ENCODE data around the gene PIM3. TPM values are rescaled to one million over a fixed set of nuclear protein-coding genes. Genes with fewer than 3 reads are reported as not detected.
"Not testable (repeated sequence)": the region's sequence is repeated elsewhere in the genome, so short reads cannot be mapped to it uniquely, and the experiment has no call there.

Gene PIM3
- total and polyA plus RNA-seq, 4 donors = 12.9 to 27.9 (median 23.1) TPM

DNA sequence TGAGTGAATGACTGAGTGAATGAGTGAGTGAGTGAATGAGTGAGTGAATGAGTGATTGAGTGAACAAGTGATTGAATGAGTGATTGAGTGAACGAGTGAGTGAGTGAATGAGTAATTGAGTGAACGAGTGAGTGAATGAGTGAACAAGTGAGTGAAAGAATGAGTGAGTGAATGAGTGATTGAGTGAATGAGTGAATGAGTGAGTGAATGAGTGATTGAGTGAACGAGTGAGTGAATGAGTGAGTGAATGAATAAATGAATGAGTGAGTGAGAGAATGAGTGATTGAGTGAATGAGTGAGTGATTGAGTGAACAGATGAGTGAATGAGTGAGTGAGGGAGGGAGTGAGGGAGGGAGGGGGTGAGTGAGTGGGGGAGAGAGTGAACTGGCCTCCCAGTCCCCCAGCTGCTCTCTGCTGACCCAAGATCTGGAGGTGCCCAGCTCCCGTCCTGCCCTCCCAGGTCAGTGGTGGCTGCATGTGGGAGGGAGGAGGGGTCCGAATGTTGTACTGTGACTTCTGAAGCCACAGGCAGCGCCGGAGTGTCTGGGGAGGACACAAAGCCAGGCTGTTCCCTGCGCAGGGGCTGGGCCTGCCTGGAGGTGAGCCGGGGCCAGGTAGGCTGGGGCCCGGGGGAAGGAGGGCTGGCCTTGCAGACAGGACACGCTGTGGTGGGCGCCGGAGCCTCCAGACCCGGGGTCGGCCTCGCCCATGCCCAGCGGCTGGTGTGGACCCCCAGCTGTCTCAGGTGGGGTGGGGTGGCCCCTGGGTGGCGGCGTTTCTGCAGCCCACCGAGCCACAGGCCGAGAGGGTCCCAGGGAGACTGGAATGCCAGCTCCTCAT lies 17.8 kb upstream of the PIM3 start:
- Histone ChIP-seq H3K27me3 (ENCODE audit: control insufficient read depth, insufficient read depth, low read length) (no peaks in the 10 kb centered on the region), H3K36me3 (ENCODE audit: control insufficient read depth, insufficient read depth, low read length) (no peaks in the 10 kb centered on the region), H3K4me1 (ENCODE audit: control insufficient read depth, insufficient read depth, low read length) (peaks cover 22% of the 10 kb centered on the region), H3K27ac (ENCODE audit: low read depth, low read length) (no peak overlapping the region), H3K9me3 (ENCODE audit: control insufficient read depth, insufficient read depth, low read length) (no peaks in the 10 kb centered on the region), H3K4me3 (ENCODE audit: low read depth, low read length) (no peak overlapping the region)
- 90% methylated on average over 21 of the region's 21 CpGs for WGBS (ENCODE audit: insufficient coverage)
- no peak for DNase-seq (ENCODE audit: low read depth in 4 of 6, low spot score in 6 of 6)

DNA sequence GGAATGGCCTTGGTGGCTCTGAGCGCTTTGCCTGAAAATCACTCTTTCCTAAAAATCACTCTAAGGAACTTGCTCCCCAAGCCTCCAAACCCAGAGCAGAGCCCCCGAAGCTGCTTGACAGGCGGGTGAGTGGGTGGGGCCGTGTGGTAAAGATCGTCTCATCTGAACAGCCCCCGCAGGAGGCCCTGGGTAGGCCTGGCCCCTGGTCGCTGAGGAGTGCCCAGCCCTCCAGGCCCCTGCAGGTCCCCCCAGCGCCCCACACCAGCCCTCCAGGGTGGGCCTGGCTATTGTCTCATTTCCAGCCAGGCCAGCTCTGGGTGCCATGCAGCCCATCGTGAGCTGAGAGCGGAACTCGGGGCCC lies 17.2 kb upstream of the PIM3 start:
- Histone ChIP-seq H3K9me3 (ENCODE audit: control insufficient read depth, insufficient read depth, low read length) (no peaks in the 10 kb centered on the region), H3K27ac (ENCODE audit: low read depth, low read length) (no peak overlapping the region), H3K36me3 (ENCODE audit: control insufficient read depth, insufficient read depth, low read length) (no peaks in the 10 kb centered on the region), H3K4me1 (ENCODE audit: control insufficient read depth, insufficient read depth, low read length) (peaks cover 16% of the 10 kb centered on the region), H3K27me3 (ENCODE audit: control insufficient read depth, insufficient read depth, low read length) (no peaks in the 10 kb centered on the region), H3K4me3 (ENCODE audit: low read depth, low read length) (no peak overlapping the region)
- 75% methylated on average over 10 of the region's 11 CpGs for WGBS (ENCODE audit: insufficient coverage)
- DNase-seq (ENCODE audit: low read depth in 4 of 6, low spot score in 6 of 6) = no peak

DNA sequence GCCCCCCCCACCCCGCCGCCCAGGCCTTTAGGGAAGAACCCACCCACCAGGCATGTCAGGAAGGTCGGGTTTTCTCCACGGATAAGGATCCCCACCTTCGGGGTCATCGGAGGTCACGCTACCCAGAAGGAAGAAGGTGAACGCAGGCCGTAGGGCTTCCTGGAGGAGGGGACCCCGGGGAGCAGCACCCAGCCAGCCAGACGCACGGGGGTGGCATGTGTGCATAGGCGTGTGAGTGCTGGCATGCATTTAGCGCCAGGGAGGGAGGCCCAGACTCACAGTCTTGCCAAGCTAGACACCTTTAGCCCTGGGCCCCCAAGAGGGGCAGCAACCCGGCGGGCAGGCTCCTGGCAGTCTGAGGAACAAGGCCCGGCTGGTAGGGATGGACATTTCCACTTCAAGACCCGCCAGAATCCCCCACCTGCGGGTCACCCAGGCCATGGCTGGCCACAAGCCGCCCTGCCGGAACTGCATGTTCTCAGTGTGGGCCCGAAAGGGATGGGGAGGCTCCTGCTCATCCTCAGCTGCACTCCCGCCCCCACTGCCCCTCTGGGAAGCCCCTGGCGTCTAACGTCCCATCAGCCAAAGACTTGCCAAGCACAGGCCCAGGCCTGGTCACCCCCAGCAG lies 16.7 kb upstream of the PIM3 start:
- H3K27ac ChIP-seq (ENCODE audit: low read depth, low read length) = no peak overlapping the region
- no peaks in the 10 kb centered on the region for H3K36me3 ChIP-seq (ENCODE audit: control insufficient read depth, insufficient read depth, low read length)
- H3K9me3 ChIP-seq (ENCODE audit: control insufficient read depth, insufficient read depth, low read length) = no peaks in the 10 kb centered on the region
- no peaks in the 10 kb centered on the region for H3K27me3 ChIP-seq (ENCODE audit: control insufficient read depth, insufficient read depth, low read length)
- no peak overlapping the region for H3K4me3 ChIP-seq (ENCODE audit: low read depth, low read length)
- WGBS (ENCODE audit: insufficient coverage) = 86% methylated on average over 23 of the region's 25 CpGs
- no peak for DNase-seq (ENCODE audit: low read depth in 4 of 6, low spot score in 6 of 6)
- H3K4me1 ChIP-seq (ENCODE audit: control insufficient read depth, insufficient read depth, low read length) = peaks cover 11% of the 10 kb centered on the region

DNA sequence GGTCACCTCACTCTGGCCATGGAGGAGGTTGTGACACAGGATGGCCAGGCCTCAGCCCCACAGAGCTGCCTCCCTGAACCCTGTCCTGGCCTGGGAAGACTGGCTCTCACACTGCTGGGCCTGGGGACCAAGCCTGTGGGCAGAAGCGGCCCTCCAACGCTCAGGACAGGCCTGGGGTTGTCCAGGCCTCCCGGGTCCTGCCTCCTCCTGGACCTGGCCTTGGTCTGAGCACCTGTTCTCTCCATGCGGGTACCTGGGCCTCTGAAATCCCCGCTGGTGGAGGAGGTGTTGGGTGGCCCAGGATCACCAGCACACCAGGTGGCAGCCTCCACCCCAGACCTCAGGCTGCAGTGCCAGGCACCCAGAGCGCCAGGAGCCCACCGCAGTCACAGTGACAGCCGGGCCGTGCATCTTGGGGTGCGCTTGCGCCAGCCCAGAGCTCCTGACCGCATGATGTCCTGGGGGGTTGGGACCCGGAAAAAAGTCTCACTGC lies 16.1 kb upstream of the PIM3 start:
- Histone ChIP-seq H3K4me1 (ENCODE audit: control insufficient read depth, insufficient read depth, low read length) (peaks cover 11% of the 10 kb centered on the region), H3K36me3 (ENCODE audit: control insufficient read depth, insufficient read depth, low read length) (no peaks in the 10 kb centered on the region), H3K27me3 (ENCODE audit: control insufficient read depth, insufficient read depth, low read length) (no peaks in the 10 kb centered on the region), H3K9me3 (ENCODE audit: control insufficient read depth, insufficient read depth, low read length) (no peaks in the 10 kb centered on the region), H3K27ac (ENCODE audit: low read depth, low read length) (no peak overlapping the region), H3K4me3 (ENCODE audit: low read depth, low read length) (no peak overlapping the region)
- WGBS (ENCODE audit: insufficient coverage) = 96% methylated on average over 12 of the region's 13 CpGs
- DNase-seq (ENCODE audit: low read depth in 4 of 6, low spot score in 6 of 6) = no peak

DNA sequence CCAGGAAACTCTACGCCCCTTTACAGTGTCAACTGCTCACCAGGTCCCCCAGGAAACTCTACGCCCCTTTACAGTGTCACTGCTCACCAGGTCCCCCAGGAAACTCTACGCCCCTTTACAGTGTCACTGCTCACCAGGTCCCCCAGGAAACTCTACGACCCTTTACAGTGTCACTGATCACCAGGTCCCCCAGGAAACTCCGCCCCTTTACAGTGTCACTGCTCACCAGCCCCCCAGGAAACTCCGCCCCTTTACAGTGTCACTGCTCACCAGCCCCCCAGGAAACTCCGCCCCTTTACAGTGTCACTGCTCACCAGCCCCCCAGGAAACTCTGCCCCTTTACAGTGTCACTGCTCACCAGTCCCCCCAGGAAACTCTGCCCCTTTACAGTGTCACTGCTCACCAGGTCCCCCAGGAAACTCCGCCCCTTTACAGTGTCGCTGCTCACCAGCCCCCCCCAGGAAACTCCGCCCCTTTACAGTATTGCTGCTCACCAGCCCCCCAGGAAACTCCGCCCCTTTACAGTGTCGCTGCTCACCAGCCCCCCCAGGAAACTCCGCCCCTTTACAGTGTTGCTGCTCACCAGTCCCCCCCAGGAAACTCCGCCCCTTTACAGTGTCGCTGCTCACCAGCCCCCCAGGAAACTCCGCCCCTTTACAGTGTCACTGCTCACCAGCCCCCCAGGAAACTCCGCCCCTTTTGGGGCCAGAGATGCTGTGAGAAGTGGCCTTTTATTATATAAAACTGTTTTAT lies 15.4 kb upstream of the PIM3 start:
- H3K4me3 ChIP-seq (ENCODE audit: low read depth, low read length) = not testable (repeated sequence)

DNA sequence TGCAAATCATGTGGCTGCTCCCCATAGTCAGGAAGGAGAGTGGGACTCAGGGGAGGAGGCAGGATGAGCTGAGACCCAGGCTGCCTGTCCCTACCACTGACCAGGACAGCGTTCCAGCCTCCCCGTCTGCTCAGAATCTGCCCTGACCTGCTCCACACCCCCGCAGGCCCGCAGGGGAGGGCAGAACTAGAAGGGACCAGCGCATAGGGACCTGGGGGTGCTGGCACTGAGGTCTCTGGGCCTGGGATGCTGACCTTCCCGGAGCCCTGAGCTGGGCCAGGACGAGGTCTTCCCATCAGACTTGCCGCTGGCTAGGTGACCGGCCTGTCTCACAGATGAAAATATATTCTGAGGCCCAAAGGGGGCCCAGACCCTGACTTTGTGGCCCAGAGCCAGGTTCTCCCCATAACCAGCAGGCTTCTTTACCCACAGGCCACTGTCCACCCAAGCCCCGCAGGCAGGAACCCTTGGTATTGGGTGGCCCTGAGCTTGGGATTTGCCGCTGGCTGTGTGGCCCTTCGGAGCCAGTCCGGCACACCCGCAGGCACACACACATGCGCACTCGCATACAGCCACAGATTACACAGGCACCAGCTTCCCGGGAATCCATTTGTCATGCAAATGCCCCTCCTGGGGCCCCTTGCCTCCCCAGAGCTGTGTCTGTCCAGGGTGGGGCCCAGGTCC lies 13.8 kb upstream of the PIM3 start:
- no peak overlapping the region for H3K4me3 ChIP-seq (ENCODE audit: low read depth, low read length)
- no peaks in the 10 kb centered on the region for H3K36me3 ChIP-seq (ENCODE audit: control insufficient read depth, insufficient read depth, low read length)
- DNase-seq (ENCODE audit: low read depth in 4 of 6, low spot score in 6 of 6) = no peak
- peaks cover 18% of the 10 kb centered on the region for H3K4me1 ChIP-seq (ENCODE audit: control insufficient read depth, insufficient read depth, low read length)
- 51% methylated on average over 17 of the region's 17 CpGs for WGBS (ENCODE audit: insufficient coverage)
- H3K27ac ChIP-seq (ENCODE audit: low read depth, low read length) = no peak overlapping the region
- H3K9me3 ChIP-seq (ENCODE audit: control insufficient read depth, insufficient read depth, low read length) = no peaks in the 10 kb centered on the region
- no peaks in the 10 kb centered on the region for H3K27me3 ChIP-seq (ENCODE audit: control insufficient read depth, insufficient read depth, low read length)

More for the DNA sequence above, 15.4 kb upstream of the PIM3 start:
- H3K36me3 ChIP-seq (ENCODE audit: control insufficient read depth, insufficient read depth, low read length); H3K27me3 ChIP-seq (ENCODE audit: control insufficient read depth, insufficient read depth, low read length); DNase-seq (ENCODE audit: low read depth in 4 of 6, low spot score in 6 of 6); H3K9me3 ChIP-seq (ENCODE audit: control insufficient read depth, insufficient read depth, low read length); H3K27ac ChIP-seq (ENCODE audit: low read depth, low read length): not testable (repeated sequence)
- 71% methylated on average over 5 of the region's 17 CpGs for WGBS (ENCODE audit: insufficient coverage)
- H3K4me1 ChIP-seq (ENCODE audit: control insufficient read depth, insufficient read depth, low read length) = peaks cover 13% of the 10 kb centered on the region

DNA sequence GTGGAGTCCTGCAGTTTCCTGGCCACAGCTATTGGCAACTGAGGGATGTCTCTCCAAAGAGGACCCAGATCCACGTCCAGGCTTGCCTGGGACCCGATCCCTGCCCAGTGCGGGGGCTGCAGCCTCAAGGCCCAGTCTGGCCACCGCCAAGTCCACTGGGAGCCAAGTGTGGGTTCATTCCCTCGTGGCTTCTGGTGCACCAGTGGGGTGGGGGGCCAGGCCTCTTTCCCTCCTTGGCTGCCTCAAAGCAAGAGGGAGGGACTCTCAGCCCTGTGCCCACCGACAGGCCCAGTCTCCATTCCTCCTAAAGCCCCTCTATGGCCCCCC lies 13.3 kb upstream of the PIM3 start:
- no peaks in the 10 kb centered on the region for H3K27me3 ChIP-seq (ENCODE audit: control insufficient read depth, insufficient read depth, low read length)
- no peaks in the 10 kb centered on the region for H3K36me3 ChIP-seq (ENCODE audit: control insufficient read depth, insufficient read depth, low read length)
- H3K4me3 ChIP-seq (ENCODE audit: low read depth, low read length) = no peak overlapping the region
- no peak for DNase-seq (ENCODE audit: low read depth in 4 of 6, low spot score in 6 of 6)
- no peak overlapping the region for H3K27ac ChIP-seq (ENCODE audit: low read depth, low read length)
- peaks cover 18% of the 10 kb centered on the region for H3K4me1 ChIP-seq (ENCODE audit: control insufficient read depth, insufficient read depth, low read length)
- WGBS (ENCODE audit: insufficient coverage) = 56% methylated on average over 6 of the region's 6 CpGs
- no peaks in the 10 kb centered on the region for H3K9me3 ChIP-seq (ENCODE audit: control insufficient read depth, insufficient read depth, low read length)

DNA sequence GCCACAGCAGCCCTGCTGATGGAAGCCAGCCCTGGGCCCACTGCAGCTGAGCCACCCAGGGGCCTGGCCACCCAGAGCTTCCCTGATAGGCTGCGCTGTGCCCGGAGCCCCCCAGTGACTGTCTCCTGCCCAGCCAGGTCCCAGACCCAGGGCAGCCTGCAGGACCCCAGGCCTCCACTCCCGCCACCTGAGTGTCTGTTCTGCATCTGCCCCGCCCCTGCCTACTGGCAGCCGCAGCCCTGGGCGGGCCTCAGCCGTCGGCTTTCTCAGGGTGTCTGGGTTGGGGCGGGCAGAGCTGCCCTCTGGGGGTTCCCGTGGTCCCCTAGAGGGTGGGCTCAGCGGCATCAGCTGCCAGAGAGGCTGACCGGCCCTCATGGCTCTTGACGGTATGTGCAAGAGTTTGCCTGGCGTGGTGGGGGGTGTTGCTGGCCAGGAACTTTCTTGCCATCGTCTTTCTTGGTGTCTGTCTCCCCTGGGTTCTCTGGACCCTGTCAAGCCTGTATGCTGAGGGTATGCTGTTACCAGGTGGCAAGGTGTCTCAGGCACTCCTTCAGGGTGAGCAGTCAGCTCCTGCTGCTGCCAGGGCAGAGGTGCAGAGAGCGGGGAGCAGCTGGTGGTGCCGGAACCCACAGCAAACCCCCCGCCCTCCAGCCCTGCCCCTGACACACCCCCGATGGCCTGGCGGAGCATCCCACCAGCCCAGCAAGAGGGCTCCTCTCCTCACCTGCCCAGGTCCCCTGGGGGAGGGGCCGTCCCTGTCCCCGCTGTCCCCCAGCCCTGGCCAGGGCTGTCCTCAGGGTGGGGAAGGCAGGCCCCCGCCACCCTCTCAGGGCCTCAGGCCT lies 12.2 kb upstream of the PIM3 start:
- no peaks in the 10 kb centered on the region for H3K36me3 ChIP-seq (ENCODE audit: control insufficient read depth, insufficient read depth, low read length)
- no peaks in the 10 kb centered on the region for H3K27me3 ChIP-seq (ENCODE audit: control insufficient read depth, insufficient read depth, low read length)
- no peak overlapping the region for H3K27ac ChIP-seq (ENCODE audit: low read depth, low read length)
- no peak overlapping the region for H3K4me3 ChIP-seq (ENCODE audit: low read depth, low read length)
- no peak for DNase-seq (ENCODE audit: low read depth in 4 of 6, low spot score in 6 of 6)
- H3K9me3 ChIP-seq (ENCODE audit: control insufficient read depth, insufficient read depth, low read length) = no peaks in the 10 kb centered on the region
- WGBS (ENCODE audit: insufficient coverage) = 79% methylated on average over 19 of the region's 23 CpGs
- H3K4me1 ChIP-seq (ENCODE audit: control insufficient read depth, insufficient read depth, low read length) = peaks cover 18% of the 10 kb centered on the region

All from spinal cord (tissue), 10 donors.